HepG2 (cell line): ENCODE measurements around the gene CDKL5.

Source experiments
- CBFB ChIP-seq: sonication (generic); formaldehyde crosslinking; IDR thresholded peaks from 2 replicates; pipeline ENCODE4 v1.4.0; 2020; ENCODE audit warnings: missing genetic modification reagents
- DNMT1 ChIP-seq: sonication (generic); formaldehyde crosslinking; IDR thresholded peaks from 2 replicates; pipeline ENCODE4 v1.5.1; 2020; ENCODE audit warnings: mild to moderate bottlenecking, missing genetic modification reagents
- IKZF4 ChIP-seq: sonication (generic); formaldehyde crosslinking; IDR thresholded peaks from 2 replicates; pipeline ENCODE4 v1.5.1; 2020; ENCODE audit warnings: borderline replicate concordance, mild to moderate bottlenecking, low read depth, missing genetic modification reagents; ENCODE audit errors: not compliant biosample characterization
- NFIC ChIP-seq: IDR thresholded peaks from 2 replicates; pipeline ENCODE4 v1.6.1; 2012; ENCODE audit warnings: mild to moderate bottlenecking, low read length, inconsistent platforms
- PBX3 ChIP-seq: sonication (generic); formaldehyde crosslinking; IDR thresholded peaks from 2 replicates; pipeline ENCODE4 v1.8.1; 2023; ENCODE audit warnings: missing genetic modification reagents, inconsistent platforms, borderline replicate concordance
- POLR2A ChIP-seq, 2 experiments: IDR thresholded peaks; 2 replicates each; pipeline ENCODE4 v1.6.1; 2011; ENCODE audit warnings: low read depth in 2 of 2, low read length in 2 of 2, mild to moderate bottlenecking in 1 of 2, moderate library complexity in 1 of 2; ENCODE audit not compliant: insufficient read depth in 1 of 2
- SETDB1 ChIP-seq: sonication (generic); formaldehyde crosslinking; IDR thresholded peaks from 2 replicates; pipeline ENCODE4 v1.5.1; 2020; ENCODE audit warnings: missing genetic modification reagents, mild to moderate bottlenecking, borderline replicate concordance
- STAT6 ChIP-seq: sonication (generic); formaldehyde crosslinking; IDR thresholded peaks from 2 replicates; pipeline ENCODE4 v1.4.0; 2020; ENCODE audit warnings: missing genetic modification reagents, mild to moderate bottlenecking, borderline replicate concordance
- TP53 ChIP-seq: sonication (generic); formaldehyde crosslinking; conservative IDR thresholded peaks from 2 replicates; pipeline ENCODE4 v1.4.0; 2020; ENCODE audit warnings: missing genetic modification reagents
- ZNF343 ChIP-seq: sonication (generic); formaldehyde crosslinking; IDR thresholded peaks from 2 replicates; pipeline ENCODE4 v1.4.0; 2020; ENCODE audit warnings: mild to moderate bottlenecking, missing genetic modification reagents
- TF ChIP-seq, protein P1 (sequence below): sonication (generic); formaldehyde crosslinking; IDR thresholded peaks from 2 replicates; pipeline ENCODE4 v1.5.0; 2020; ENCODE audit warnings: mild to moderate bottlenecking, missing genetic modification reagents, moderate library complexity

- TF ChIP-seq DNMT1 (CRISPR knock-in tag) = no peak
- TF ChIP-seq, protein P1, sequence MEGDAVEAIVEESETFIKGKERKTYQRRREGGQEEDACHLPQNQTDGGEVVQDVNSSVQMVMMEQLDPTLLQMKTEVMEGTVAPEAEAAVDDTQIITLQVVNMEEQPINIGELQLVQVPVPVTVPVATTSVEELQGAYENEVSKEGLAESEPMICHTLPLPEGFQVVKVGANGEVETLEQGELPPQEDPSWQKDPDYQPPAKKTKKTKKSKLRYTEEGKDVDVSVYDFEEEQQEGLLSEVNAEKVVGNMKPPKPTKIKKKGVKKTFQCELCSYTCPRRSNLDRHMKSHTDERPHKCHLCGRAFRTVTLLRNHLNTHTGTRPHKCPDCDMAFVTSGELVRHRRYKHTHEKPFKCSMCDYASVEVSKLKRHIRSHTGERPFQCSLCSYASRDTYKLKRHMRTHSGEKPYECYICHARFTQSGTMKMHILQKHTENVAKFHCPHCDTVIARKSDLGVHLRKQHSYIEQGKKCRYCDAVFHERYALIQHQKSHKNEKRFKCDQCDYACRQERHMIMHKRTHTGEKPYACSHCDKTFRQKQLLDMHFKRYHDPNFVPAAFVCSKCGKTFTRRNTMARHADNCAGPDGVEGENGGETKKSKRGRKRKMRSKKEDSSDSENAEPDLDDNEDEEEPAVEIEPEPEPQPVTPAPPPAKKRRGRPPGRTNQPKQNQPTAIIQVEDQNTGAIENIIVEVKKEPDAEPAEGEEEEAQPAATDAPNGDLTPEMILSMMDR (CRISPR knock-in tag) = peak; percentile 59
- no peak for TF ChIP-seq STAT6 (CRISPR knock-in tag)
- TF ChIP-seq IKZF4 = no peak
- no peak for TF ChIP-seq TP53
- TF ChIP-seq SETDB1 (CRISPR knock-in tag) = no peak
- TF ChIP-seq POLR2A (IDR thresholded peaks at IDR 0.05; ENCODE audit: insufficient read depth in 1 of 2, low read depth in 2 of 2, low read length in 2 of 2) = no peak
- TF ChIP-seq PBX3 (CRISPR knock-in tag) = no peak
- no peak for TF ChIP-seq NFIC
- TF ChIP-seq ZNF343 (CRISPR knock-in tag) = no peak
- no peak for TF ChIP-seq CBFB (CRISPR knock-in tag)
Measured at GRCh38 chrX:18676470-18676869, 251.1 kb downstream of the CDKL5 start.
